DND-41 (cell line): ENCODE measurements around the gene PRORP.

ENCODE experiments used
- ATAC-seq: fragments of 200-7000 bp; cut with Tn5 transposase; 3 replicates; pipeline ENCODE4 v1.9.1; 2021; ENCODE audit warnings: low read depth; ENCODE audit not compliant: insufficient read depth
- DNase-seq: peaks from one replicate; pipeline ENCODE4 v3.0.0-alpha.2; 2020
- H2AFZ ChIP-seq: 2 replicates; pipeline ENCODE4 v1.6.0; 2012; ENCODE audit warnings: low read depth, low read length
- H3K27ac ChIP-seq: 2 replicates; pipeline ENCODE4 v1.5.1; 2012; ENCODE audit warnings: low read length, inconsistent platforms
- H3K27me3 ChIP-seq: fragments of 200-600 bp; sonication (generic); 2 replicates; pipeline ENCODE4 v1.6.0; 2012; ENCODE audit warnings: low read length, mild to moderate bottlenecking, inconsistent platforms; ENCODE audit not compliant: insufficient read depth, poor library complexity
- H3K36me3 ChIP-seq: 2 replicates; pipeline ENCODE4 v1.5.1; 2012; ENCODE audit warnings: low read length, inconsistent platforms; ENCODE audit not compliant: insufficient read depth
- H3K4me1 ChIP-seq: 2 replicates; pipeline ENCODE4 v1.5.1; 2012; ENCODE audit warnings: mild to moderate bottlenecking, low read length; ENCODE audit not compliant: insufficient read depth
- H3K4me2 ChIP-seq: 2 replicates; pipeline ENCODE4 v1.6.0; 2012; ENCODE audit warnings: mild to moderate bottlenecking, moderate library complexity, low read length, inconsistent platforms; ENCODE audit not compliant: insufficient read depth
- H3K4me3 ChIP-seq, 2 experiments: fragments of 200-600 bp in 1 of 2; shearing (Covaris generic) in 1 of 2; 2 replicates each; pipeline ENCODE4 v1.5.1; 2012 to 2016; ENCODE audit warnings: inconsistent platforms in 2 of 2, low read length in 2 of 2, mild to moderate bottlenecking in 2 of 2, low read depth in 1 of 2, moderate library complexity in 1 of 2
- H3K79me2 ChIP-seq: 2 replicates; pipeline ENCODE4 v1.6.0; 2012; ENCODE audit warnings: low read length, inconsistent platforms; ENCODE audit not compliant: insufficient read depth
- H3K9ac ChIP-seq: 2 replicates; pipeline ENCODE4 v1.6.0; 2012; ENCODE audit warnings: low read depth, mild to moderate bottlenecking, inconsistent platforms, low read length, moderate library complexity
- H3K9me3 ChIP-seq: 2 replicates; pipeline ENCODE4 v1.5.1; 2012; ENCODE audit warnings: low read length, moderate library complexity, mild to moderate bottlenecking, inconsistent platforms; ENCODE audit not compliant: insufficient read depth, severe bottlenecking
- H4K20me1 ChIP-seq: 2 replicates; pipeline ENCODE4 v1.6.0; 2012; ENCODE audit warnings: low read length; ENCODE audit not compliant: insufficient read depth
- EZH2 ChIP-seq: IDR thresholded peaks from 3 replicates; pipeline ENCODE4 v1.6.1; 2012; ENCODE audit warnings: borderline replicate concordance, low read depth, mild to moderate bottlenecking, moderate library complexity, low read length, inconsistent platforms; ENCODE audit not compliant: severe bottlenecking
- TF ChIP-seq, protein P1 (sequence below): IDR thresholded peaks from 2 replicates; pipeline ENCODE4 v1.5.1; 2012; ENCODE audit warnings: borderline replicate concordance, low read length, moderate library complexity, mild to moderate bottlenecking; ENCODE audit not compliant: poor library complexity, severe bottlenecking; ENCODE audit errors: extremely low read depth

The PRORP gene

DNA sequence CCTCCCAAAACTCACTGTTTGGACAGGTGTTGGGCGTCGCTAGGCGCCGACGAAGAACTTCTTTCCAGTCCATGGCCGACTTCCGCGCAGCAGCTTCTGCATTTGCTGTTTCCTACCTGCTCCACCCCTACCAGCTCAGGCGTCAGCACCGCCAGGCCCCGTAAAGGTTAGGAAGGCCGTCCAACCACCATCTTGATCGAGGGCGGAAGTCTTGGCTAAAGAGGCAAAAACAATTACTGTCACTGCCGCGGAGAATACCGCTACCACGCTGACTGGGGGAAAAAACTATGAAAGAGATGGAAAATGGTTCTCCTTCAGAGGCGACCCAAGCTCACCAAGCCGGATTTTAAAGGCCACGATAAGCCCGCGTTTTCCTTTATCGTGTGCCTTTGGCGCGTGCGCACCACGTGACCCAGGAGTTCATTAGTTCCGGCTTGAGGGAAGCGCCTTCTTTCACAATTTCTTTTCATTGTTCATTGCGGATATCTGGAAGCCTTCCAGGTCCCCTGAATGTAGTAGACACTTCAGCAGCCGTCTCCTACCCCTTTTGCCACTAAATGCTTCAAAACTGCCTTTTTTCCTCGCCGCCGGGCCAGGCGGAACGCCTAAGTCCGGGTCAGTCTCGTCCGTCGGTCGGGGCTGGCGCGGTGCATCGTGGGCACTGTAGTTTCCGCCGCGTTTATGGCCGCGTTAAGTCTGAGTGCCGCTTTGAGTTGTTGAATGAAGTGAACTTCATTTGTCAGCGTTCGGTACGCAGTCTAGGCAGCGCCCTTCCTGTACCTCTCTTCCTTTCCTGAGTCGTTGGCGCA, at the start of gene PRORP, which contains the start of gene PPP2R3C:
TSS of gene PRORP (plus strand) at position 666 of the 809 bp plus-strand sequence. CDS start 694 bp downstream, outside the sequence.
TSS of gene PPP2R3C (minus strand) at position 104 of the 809 bp plus-strand sequence. CDS start at position 73, 31 bp downstream.
- Histone ChIP-seq H3K79me2 (peaks cover 72% of the 10 kb centered on the region), H3K4me2 (peak within 1 kb of the TSS; percentile 72), H3K9me3 (no peaks in the 10 kb centered on the region), H3K36me3 (peaks cover 15% of the 10 kb centered on the region; the same call in 1 of the 2 replicates), H3K4me3 (peak within 1 kb of the TSS; percentile 62 to 84), H4K20me1 (peaks cover under 1% of the 10 kb centered on the region; the same call in 1 of the 2 replicates), H3K27ac (peak within 1 kb of the TSS; percentile 98), H3K27me3 (no peaks in the 10 kb centered on the region), H3K4me1 (peaks cover 69% of the 10 kb centered on the region), H3K9ac (peak within 1 kb of the TSS; percentile 83), H2AFZ (peak within 1 kb of the TSS; percentile 88)
- no peak for TF ChIP-seq EZH2
- TF ChIP-seq, protein P1, sequence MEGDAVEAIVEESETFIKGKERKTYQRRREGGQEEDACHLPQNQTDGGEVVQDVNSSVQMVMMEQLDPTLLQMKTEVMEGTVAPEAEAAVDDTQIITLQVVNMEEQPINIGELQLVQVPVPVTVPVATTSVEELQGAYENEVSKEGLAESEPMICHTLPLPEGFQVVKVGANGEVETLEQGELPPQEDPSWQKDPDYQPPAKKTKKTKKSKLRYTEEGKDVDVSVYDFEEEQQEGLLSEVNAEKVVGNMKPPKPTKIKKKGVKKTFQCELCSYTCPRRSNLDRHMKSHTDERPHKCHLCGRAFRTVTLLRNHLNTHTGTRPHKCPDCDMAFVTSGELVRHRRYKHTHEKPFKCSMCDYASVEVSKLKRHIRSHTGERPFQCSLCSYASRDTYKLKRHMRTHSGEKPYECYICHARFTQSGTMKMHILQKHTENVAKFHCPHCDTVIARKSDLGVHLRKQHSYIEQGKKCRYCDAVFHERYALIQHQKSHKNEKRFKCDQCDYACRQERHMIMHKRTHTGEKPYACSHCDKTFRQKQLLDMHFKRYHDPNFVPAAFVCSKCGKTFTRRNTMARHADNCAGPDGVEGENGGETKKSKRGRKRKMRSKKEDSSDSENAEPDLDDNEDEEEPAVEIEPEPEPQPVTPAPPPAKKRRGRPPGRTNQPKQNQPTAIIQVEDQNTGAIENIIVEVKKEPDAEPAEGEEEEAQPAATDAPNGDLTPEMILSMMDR = no peak
- ATAC-seq = peak; percentile 83
- DNase-seq = peak; percentile 93

DNA sequence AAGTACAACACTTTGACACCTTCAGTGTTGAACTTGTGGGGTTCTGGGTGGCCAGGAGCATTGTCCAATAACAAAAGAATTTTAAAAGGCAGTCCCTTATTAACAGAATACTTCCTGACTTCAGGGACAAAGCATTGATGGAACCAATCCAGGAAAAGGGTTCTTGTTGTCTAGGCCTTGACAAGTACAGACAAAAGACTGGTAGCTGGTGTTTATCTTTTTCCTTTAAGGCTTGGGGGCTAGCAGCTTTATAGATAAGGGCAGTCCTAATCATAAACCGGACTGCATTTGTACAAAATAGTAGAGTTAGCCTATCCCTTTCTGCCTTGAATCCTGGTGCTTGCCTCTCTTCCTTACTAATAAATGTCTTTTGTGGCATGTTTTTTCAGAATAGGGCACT, 48.9 kb upstream of the PRORP start:
- no peak overlapping the region for H3K4me3 ChIP-seq
- no peak for TF ChIP-seq EZH2
- TF ChIP-seq, protein P1 = no peak
- no peaks in the 10 kb centered on the region for H3K4me1 ChIP-seq
- H3K79me2 ChIP-seq = no peaks in the 10 kb centered on the region
- no peak overlapping the region for H3K27ac ChIP-seq
- H3K4me2 ChIP-seq = no peak overlapping the region
- H4K20me1 ChIP-seq = no peaks in the 10 kb centered on the region
- no peaks in the 10 kb centered on the region for H3K9me3 ChIP-seq
- DNase-seq (no peak), ATAC-seq (no peak)
- peaks cover 4% of the 10 kb centered on the region; the same call in 1 of the 2 replicates for H3K36me3 ChIP-seq
- no peak overlapping the region for H3K9ac ChIP-seq
- no peak overlapping the region for H2AFZ ChIP-seq
- H3K27me3 ChIP-seq = no peaks in the 10 kb centered on the region

DNA sequence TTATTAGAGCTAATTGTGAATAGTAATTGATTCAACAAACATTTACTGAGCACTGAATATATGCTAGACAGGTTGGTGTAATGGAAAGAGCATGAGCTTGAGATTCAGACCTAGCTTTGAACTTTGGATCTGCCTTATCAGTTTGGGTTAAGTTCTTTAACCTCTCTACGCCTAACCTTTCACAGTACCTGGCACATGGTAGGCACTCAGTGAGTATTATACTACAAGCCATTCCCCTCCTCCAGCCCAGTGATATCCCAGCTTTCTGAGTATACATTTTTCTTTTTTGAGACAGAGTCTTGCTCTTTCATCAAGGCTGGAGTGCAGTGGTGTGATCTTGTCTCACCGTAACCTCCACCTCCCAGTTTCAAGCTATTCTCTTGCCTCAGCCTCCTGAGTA, 44.3 kb upstream of the PRORP start:
- no peaks in the 10 kb centered on the region for H3K9me3 ChIP-seq
- no peaks in the 10 kb centered on the region for H4K20me1 ChIP-seq
- H3K4me3 ChIP-seq = no peak overlapping the region
- H3K4me1 ChIP-seq = no peaks in the 10 kb centered on the region
- no peak for ATAC-seq
- H2AFZ ChIP-seq = no peak overlapping the region
- H3K27me3 ChIP-seq = no peaks in the 10 kb centered on the region
- no peak overlapping the region for H3K9ac ChIP-seq
- DNase-seq = no peak
- TF ChIP-seq, protein P1 = no peak
- no peak for TF ChIP-seq EZH2
- peaks cover 18% of the 10 kb centered on the region; the same call in 1 of the 2 replicates for H3K36me3 ChIP-seq
- no peak overlapping the region for H3K4me2 ChIP-seq
- H3K27ac ChIP-seq = no peak overlapping the region
- no peaks in the 10 kb centered on the region for H3K79me2 ChIP-seq
